PFSK-1 (cell line): ENCODE results near the gene CACNA1C.

Experiments
- FOXP2 ChIP-seq: optimal IDR thresholded peaks from 2 replicates; pipeline ENCODE3; 2011; ENCODE audit warnings: borderline replicate concordance, control low read depth, inconsistent platforms; ENCODE audit not compliant: insufficient read depth; ENCODE audit errors: extremely low read length, extremely low read depth
- POLR2AphosphoS5 ChIP-seq: IDR thresholded peaks from 2 replicates; pipeline ENCODE4 v1.6.1; 2012; ENCODE audit warnings: low read depth, mild to moderate bottlenecking, control low read depth, low read length, moderate library complexity
- REST ChIP-seq, 2 experiments: IDR thresholded peaks; 2 replicates each; pipeline versions ENCODE4 v1.6.1 to v1.8.0; 2011 to 2012; ENCODE audit warnings: low read depth in 2 of 2, low read length in 2 of 2, control low read depth in 1 of 2, inconsistent platforms in 1 of 2, mild to moderate bottlenecking in 1 of 2, moderate library complexity in 1 of 2; ENCODE audit not compliant: insufficient read depth in 1 of 2
- SIN3A ChIP-seq: IDR thresholded peaks from 2 replicates; pipeline ENCODE4 v1.6.1; 2012; ENCODE audit warnings: mild to moderate bottlenecking, low read length, moderate library complexity, borderline replicate concordance; ENCODE audit not compliant: insufficient read depth
- TAF1 ChIP-seq: IDR thresholded peaks from 2 replicates; pipeline ENCODE4 v1.6.1; 2012; ENCODE audit warnings: low read length, control low read depth, borderline replicate concordance; ENCODE audit not compliant: insufficient read depth

Gene CACNA1C

GRCh38 chr12:2578772-2579171 lies 526.0 kb downstream of the CACNA1C start:
- TF ChIP-seq POLR2AphosphoS5 (no peak), SIN3A (no peak), FOXP2 (no peak), REST (IDR thresholded peaks at IDR 0.05; ENCODE audit: insufficient read depth in 1 of 2, low read depth in 2 of 2, low read length in 2 of 2) (no peak), TAF1 (no peak)

GRCh38 chr12:2580821-2581220 lies 528.0 kb downstream of the CACNA1C start:
- no peak for TF ChIP-seq POLR2AphosphoS5
- no peak for TF ChIP-seq SIN3A
- no peak for TF ChIP-seq REST (IDR thresholded peaks at IDR 0.05; ENCODE audit: insufficient read depth in 1 of 2, low read depth in 2 of 2, low read length in 2 of 2)
- TF ChIP-seq FOXP2, result no peak

- TF ChIP-seq FOXP2, result no peak
- TF ChIP-seq TAF1, result no peak
- TF ChIP-seq POLR2AphosphoS5, result no peak
- TF ChIP-seq SIN3A, result no peak
Measured at GRCh38 chr12:2581293-2582045, 528.7 kb downstream of the CACNA1C start.

- TF ChIP-seq SIN3A, result no peak
- no peak for TF ChIP-seq TAF1
- TF ChIP-seq REST (IDR thresholded peaks at IDR 0.05; ENCODE audit: insufficient read depth in 1 of 2, low read depth in 2 of 2, low read length in 2 of 2), result no peak
- TF ChIP-seq POLR2AphosphoS5, result no peak
- no peak for TF ChIP-seq FOXP2
Measured at GRCh38 chr12:2582631-2583030, 529.8 kb downstream of the CACNA1C start.

- TF ChIP-seq REST (IDR thresholded peaks at IDR 0.05; ENCODE audit: insufficient read depth in 1 of 2, low read depth in 2 of 2, low read length in 2 of 2) (no peak), TAF1 (no peak), FOXP2 (no peak), POLR2AphosphoS5 (no peak), SIN3A (no peak)
Measured at GRCh38 chr12:2583091-2583497, 530.3 kb downstream of the CACNA1C start.
